C4-2B (cell line): Measurements from ENCODE around the gene SPNS3.

Source experiments
- CTCF ChIP-seq: fragments of 450-650 bp; conservative IDR thresholded peaks from 2 replicates; pipeline ENCODE4 v1.5.1; 2017; ENCODE audit warnings: mild to moderate bottlenecking
- ZFX ChIP-seq: fragments of 450-650 bp; IDR thresholded peaks from 2 replicates; pipeline ENCODE4 v1.6.1; 2017

DNA sequence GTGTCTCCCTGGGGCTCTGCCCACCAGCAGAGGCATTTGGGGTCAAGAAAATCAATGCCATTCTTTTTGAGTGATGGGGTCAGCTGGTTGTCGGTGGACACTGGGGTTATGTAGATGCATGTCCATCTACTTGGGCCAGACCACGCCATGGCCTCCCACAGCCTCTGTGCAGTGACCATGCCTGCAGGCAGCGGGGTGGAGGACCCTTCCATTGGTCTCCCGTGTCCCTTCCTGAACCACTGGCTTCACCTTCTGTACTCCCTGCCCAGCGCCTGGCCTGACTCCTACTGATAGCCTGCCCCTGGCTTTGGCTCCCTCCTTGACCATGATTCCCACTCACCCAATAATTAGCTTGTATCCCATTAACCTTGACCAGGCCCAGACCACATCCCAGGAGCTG lies 28.0 kb upstream of the SPNS3 start:
- TF ChIP-seq CTCF (no peak), ZFX (no peak)
